ENCODE results near the gene PAX7. TPM values are rescaled to one million over a fixed set of nuclear protein-coding genes. Genes with fewer than 3 reads are reported as not detected.

The PAX7 gene
- total RNA-seq, 1 donor, result not detected

- Histone ChIP-seq H3K4me2 (ENCODE audit: insufficient read depth, low read length) (no peak overlapping the region), H3K36me3 (ENCODE audit: insufficient read depth, low read length) (no peaks in the 10 kb centered on the region), H3K27me3 (ENCODE audit: insufficient read depth, low read length) (peaks cover 39% of the 10 kb centered on the region), H2AFZ (ENCODE audit: low read length) (no peak overlapping the region), H3K27ac (ENCODE audit: low read depth, low read length) (no peak overlapping the region), H3K9me3 (ENCODE audit: low read depth, low read length) (no peaks in the 10 kb centered on the region), H3K79me2 (ENCODE audit: insufficient read depth, low read length) (no peaks in the 10 kb centered on the region), H3K4me3 (ENCODE audit: insufficient read depth, low read length) (no peak overlapping the region), H3K4me1 (ENCODE audit: insufficient read depth, low read length) (no peaks in the 10 kb centered on the region), H4K20me1 (ENCODE audit: insufficient read depth, low read length) (no peaks in the 10 kb centered on the region)
- DNase-seq (ENCODE audit: insufficient read length, low spot score, missing footprints), result peak; percentile 84
- TF ChIP-seq CTCF (IDR thresholded peaks at IDR 0.05; ENCODE audit: extremely low read depth, low read depth, low read length), result no peak
These were observed 83.9 kb downstream of the PAX7 start for GRCh38 chr1:18714404-18715175.

- DNase-seq (ENCODE audit: insufficient read length, low spot score, missing footprints), result no peak
- Histone ChIP-seq H3K79me2 (ENCODE audit: insufficient read depth, low read length) (no peaks in the 10 kb centered on the region), H3K4me2 (ENCODE audit: insufficient read depth, low read length) (no peak overlapping the region), H2AFZ (ENCODE audit: low read length) (no peak overlapping the region), H3K4me3 (ENCODE audit: insufficient read depth, low read length) (no peak overlapping the region), H3K9me3 (ENCODE audit: low read depth, low read length) (no peaks in the 10 kb centered on the region), H3K27me3 (ENCODE audit: insufficient read depth, low read length) (peaks cover 36% of the 10 kb centered on the region), H3K27ac (ENCODE audit: low read depth, low read length) (no peak overlapping the region), H4K20me1 (ENCODE audit: insufficient read depth, low read length) (no peaks in the 10 kb centered on the region), H3K36me3 (ENCODE audit: insufficient read depth, low read length) (no peaks in the 10 kb centered on the region), H3K4me1 (ENCODE audit: insufficient read depth, low read length) (no peaks in the 10 kb centered on the region)
- TF ChIP-seq CTCF (IDR thresholded peaks at IDR 0.05; ENCODE audit: extremely low read depth, low read depth, low read length), result no peak
These were observed 85.6 kb downstream of the PAX7 start for GRCh38 chr1:18716112-18716784.

GRCh38 chr1:18716785-18717678 is 86.4 kb downstream of the PAX7 start:
- Histone ChIP-seq H3K36me3 (ENCODE audit: insufficient read depth, low read length) (no peaks in the 10 kb centered on the region), H3K4me3 (ENCODE audit: insufficient read depth, low read length) (no peak overlapping the region), H3K4me1 (ENCODE audit: insufficient read depth, low read length) (no peaks in the 10 kb centered on the region), H3K9me3 (ENCODE audit: low read depth, low read length) (no peaks in the 10 kb centered on the region), H4K20me1 (ENCODE audit: insufficient read depth, low read length) (no peaks in the 10 kb centered on the region), H3K27me3 (ENCODE audit: insufficient read depth, low read length) (peaks cover 36% of the 10 kb centered on the region), H2AFZ (ENCODE audit: low read length) (no peak overlapping the region), H3K4me2 (ENCODE audit: insufficient read depth, low read length) (no peak overlapping the region), H3K79me2 (ENCODE audit: insufficient read depth, low read length) (no peaks in the 10 kb centered on the region), H3K27ac (ENCODE audit: low read depth, low read length) (no peak overlapping the region)
- DNase-seq (ENCODE audit: insufficient read length, low spot score, missing footprints), result no peak
- no peak for TF ChIP-seq CTCF (IDR thresholded peaks at IDR 0.05; ENCODE audit: extremely low read depth, low read depth, low read length)
